GM19193 (cell line): Measurements from ENCODE around the gene AAMP.

ENCODE experiments used
- POLR2A ChIP-seq: IDR thresholded peaks from 4 replicates; pipeline ENCODE4 v1.6.1; 2011; ENCODE audit not compliant: insufficient read depth, insufficient read length; ENCODE audit errors: extremely low read depth

AAMP gene

GRCh38 chr2:218282173-218282991, 12.4 kb upstream of the AAMP start:
- no peak for TF ChIP-seq POLR2A

- no peak for TF ChIP-seq POLR2A
Observed at GRCh38 chr2:218281449-218281848, 11.5 kb upstream of the AAMP start.

- no peak for TF ChIP-seq POLR2A
Observed at GRCh38 chr2:218280260-218280870, 10.4 kb upstream of the AAMP start.

GRCh38 chr2:218278531-218279360, 8.8 kb upstream of the AAMP start:
- no peak for TF ChIP-seq POLR2A

GRCh38 chr2:218277921-218278320, 8.0 kb upstream of the AAMP start:
- TF ChIP-seq POLR2A = no peak

- TF ChIP-seq POLR2A = no peak
Observed at GRCh38 chr2:218276986-218277755, 7.2 kb upstream of the AAMP start.

GRCh38 chr2:218275371-218276072, 5.6 kb upstream of the AAMP start:
- TF ChIP-seq POLR2A = no peak

- TF ChIP-seq POLR2A = no peak
Observed at GRCh38 chr2:218274586-218274985, 4.6 kb upstream of the AAMP start.

- TF ChIP-seq POLR2A = no peak
Observed at GRCh38 chr2:218273908-218274249, 3.9 kb upstream of the AAMP start.

GRCh38 chr2:218272531-218273212, 2.7 kb upstream of the AAMP start:
- TF ChIP-seq POLR2A = no peak

GRCh38 chr2:218271865-218272530, 2.1 kb upstream of the AAMP start:
- TF ChIP-seq POLR2A = no peak

GRCh38 chr2:218271487-218271797, 1.5 kb upstream of the AAMP start:
- no peak for TF ChIP-seq POLR2A

GRCh38 chr2:218270721-218271486, 967 bp upstream of the AAMP start:
- no peak for TF ChIP-seq POLR2A

- TF ChIP-seq POLR2A = no peak
Observed at GRCh38 chr2:218267259-218267658, 2.7 kb downstream of the AAMP start.
